Tibial artery (tissue), 4 donors: ENCODE measurements around the gene NAPB.

Experiments used
- DNase-seq, 2 donors: peaks; one replicate each; pipeline ENCODE4 v3.0.0-alpha.2; 2019
- H3K27ac ChIP-seq, 2 donors: fragments of 200-600 bp; sonication (generic) in 1 of 2; 1 replicate in 1 of 2; 2 replicates in 1 of 2; pipeline ENCODE4 v1.5.1; 2018 to 2019; ENCODE audit warnings: mild to moderate bottlenecking in 1 of 2
- H3K27me3 ChIP-seq, 2 donors: fragments of 200-600 bp; sonication (generic) in 1 of 2; one replicate each; pipeline versions ENCODE4 v1.5.1 to v1.6.0; 2016 to 2019
- H3K36me3 ChIP-seq, 3 donors: fragments of 200-600 bp; sonication (generic) in 2 of 3; one replicate each; pipeline ENCODE4 v1.5.1; 2016 to 2019; ENCODE audit warnings: mild to moderate bottlenecking in 2 of 3
- H3K4me1 ChIP-seq, 4 donors: fragments of 200-600 bp; sonication (generic) in 2 of 4; 1 replicate in 3 of 4; 2 replicates in 1 of 4; pipeline ENCODE4 v1.5.1; 2016 to 2019
- H3K4me3 ChIP-seq, 2 donors: fragments of 200-600 bp; sonication (generic) in 1 of 2; 1 replicate in 1 of 2; 2 replicates in 1 of 2; pipeline ENCODE4 v1.5.1; 2018 to 2019; ENCODE audit warnings: mild to moderate bottlenecking in 2 of 2
- H3K9me3 ChIP-seq, 3 donors: fragments of 200-600 bp; sonication (generic) in 1 of 3; one replicate each; pipeline ENCODE4 v1.5.1; 2016 to 2019
- intact Hi-C: fragments of 100-400 bp; cut with DNase I; formaldehyde crosslinking; loops from one replicate; pipeline ENCODE4 v1.15.0; 2023; ENCODE audit warnings: low total_unique reads
- TF ChIP-seq, protein P1 (sequence below), 2 experiments: fragments of 200-600 bp in 1 of 2; fragments of 450-650 bp in 1 of 2; IDR thresholded peaks; one replicate each; pipeline ENCODE4 v1.5.1; 2017 to 2019; ENCODE audit warnings: antibody characterized with exemption in 2 of 2, mild to moderate bottlenecking in 1 of 2, moderate library complexity in 1 of 2

NAPB gene

DNA sequence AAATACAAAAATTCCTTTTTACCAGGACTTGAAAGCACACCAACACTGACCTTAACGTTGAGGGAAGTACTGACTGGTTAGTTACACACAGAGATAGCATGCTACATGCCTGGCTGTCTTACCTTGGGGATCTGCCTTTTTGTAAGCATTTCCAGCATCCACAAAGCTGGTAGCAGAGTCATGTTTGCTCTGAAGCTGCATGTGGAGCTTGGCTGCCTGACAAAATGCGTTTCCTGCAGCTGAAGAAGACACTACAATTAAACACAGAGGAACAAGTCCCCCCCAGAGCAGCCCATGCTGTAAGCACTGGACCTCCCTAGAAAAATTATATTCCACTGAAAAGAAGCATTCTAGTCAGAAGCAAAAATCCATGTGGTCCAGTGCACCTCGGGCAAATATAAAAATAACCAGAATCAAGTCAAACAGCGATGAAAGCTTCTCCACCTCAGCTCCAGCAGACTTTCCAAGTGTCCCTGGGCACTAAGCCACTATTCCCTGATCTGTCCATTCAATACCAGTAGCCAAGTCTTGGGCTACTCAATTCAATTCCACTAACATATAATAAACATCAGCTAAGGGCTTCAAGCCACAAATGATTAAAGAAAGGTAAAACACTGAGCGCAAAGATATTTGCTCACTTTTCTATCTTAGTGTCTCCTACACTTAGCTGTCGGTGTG is 24.2 kb downstream of the NAPB start:
- no peak for DNase-seq
- TF ChIP-seq, protein P1, sequence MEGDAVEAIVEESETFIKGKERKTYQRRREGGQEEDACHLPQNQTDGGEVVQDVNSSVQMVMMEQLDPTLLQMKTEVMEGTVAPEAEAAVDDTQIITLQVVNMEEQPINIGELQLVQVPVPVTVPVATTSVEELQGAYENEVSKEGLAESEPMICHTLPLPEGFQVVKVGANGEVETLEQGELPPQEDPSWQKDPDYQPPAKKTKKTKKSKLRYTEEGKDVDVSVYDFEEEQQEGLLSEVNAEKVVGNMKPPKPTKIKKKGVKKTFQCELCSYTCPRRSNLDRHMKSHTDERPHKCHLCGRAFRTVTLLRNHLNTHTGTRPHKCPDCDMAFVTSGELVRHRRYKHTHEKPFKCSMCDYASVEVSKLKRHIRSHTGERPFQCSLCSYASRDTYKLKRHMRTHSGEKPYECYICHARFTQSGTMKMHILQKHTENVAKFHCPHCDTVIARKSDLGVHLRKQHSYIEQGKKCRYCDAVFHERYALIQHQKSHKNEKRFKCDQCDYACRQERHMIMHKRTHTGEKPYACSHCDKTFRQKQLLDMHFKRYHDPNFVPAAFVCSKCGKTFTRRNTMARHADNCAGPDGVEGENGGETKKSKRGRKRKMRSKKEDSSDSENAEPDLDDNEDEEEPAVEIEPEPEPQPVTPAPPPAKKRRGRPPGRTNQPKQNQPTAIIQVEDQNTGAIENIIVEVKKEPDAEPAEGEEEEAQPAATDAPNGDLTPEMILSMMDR (IDR thresholded peaks at IDR 0.05): no peak
- Histone ChIP-seq H3K27me3 (no peaks in the 10 kb centered on the region), H3K36me3 (peaks cover 28 to 45% (median 43%) of the 10 kb centered on the region in 3 donors), H3K27ac (no peak overlapping the region), H3K4me3 (no peak overlapping the region), H3K4me1 (no peaks in the 10 kb centered on the region), H3K9me3 (no peaks in the 10 kb centered on the region)
- intact Hi-C loops: no loop called here

DNA sequence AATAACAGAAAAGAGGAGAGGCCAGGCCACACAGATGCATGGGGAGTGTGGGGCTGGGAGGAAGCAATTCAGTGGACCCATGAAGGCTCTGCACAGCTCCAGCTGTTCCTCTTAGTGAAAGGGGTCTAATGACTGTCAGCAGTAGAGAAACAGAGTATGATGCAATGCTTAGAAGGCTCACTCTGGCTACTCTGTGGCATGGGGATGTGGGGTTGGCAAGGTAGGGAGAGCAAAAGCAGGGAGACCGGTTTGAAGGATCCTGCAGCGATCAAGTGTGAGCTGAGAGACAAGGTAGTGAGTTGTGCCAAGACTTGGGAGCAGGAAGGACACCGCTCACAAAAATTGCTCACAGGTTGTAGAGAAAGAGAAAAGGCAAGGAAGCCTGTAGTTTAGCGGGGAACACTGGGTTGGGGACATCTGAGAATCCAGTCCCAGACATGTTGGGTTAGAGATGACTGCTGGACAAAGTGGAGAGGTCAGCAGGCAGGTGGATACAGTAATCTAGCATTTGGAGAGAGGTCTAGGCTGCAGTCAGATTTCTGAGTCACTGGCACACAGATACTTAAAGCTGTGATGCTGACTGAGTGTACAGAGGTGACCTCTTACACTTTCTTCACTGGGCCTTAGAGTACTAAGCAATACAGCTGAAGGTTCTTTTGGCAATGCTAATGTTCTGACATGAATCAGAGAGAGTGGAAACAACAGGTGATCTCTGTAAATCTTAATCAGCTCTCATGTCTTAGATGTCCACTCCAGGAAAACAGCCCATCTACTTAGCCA is 27.1 kb downstream of the NAPB start:
- no peak overlapping the region for H3K27ac ChIP-seq
- H3K9me3 ChIP-seq: no peaks in the 10 kb centered on the region
- H3K36me3 ChIP-seq: peaks cover 35 to 59% (median 52%) of the 10 kb centered on the region in 3 donors
- TF ChIP-seq, protein P1 (IDR thresholded peaks at IDR 0.05): no peak
- H3K4me1 ChIP-seq: no peaks in the 10 kb centered on the region
- DNase-seq: no peak
- no peaks in the 10 kb centered on the region for H3K27me3 ChIP-seq
- intact Hi-C loops: no loop called here
- H3K4me3 ChIP-seq: no peak overlapping the region

DNA sequence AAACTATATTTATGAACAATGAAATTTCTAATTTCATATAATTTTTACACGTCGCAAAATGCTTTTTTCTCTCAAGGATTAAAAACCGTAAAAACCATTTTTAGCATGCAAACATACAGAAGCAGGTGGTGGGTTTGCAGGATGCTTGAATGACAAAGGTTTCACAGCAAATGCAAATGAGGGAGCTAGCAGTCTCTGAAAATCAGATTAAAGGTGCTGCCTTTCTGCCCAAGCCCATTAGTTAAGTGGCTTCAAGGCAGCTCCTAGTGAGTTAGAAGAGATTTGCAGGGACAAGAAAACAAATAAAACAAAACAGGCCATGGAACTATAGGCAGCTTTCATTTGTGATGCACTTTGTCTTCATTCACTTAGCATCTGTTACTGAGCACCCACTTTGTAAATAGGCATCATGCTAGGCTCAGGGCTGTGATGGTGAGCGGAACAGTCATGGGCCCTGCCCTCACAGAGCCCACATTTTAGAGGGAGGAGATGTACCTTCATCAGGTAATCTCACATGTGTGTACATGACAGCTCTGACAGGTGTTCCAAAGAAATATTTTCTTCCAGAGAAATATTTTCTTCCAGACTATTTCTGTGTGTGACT is 29.5 kb downstream of the NAPB start:
- H3K4me1 ChIP-seq: no peaks in the 10 kb centered on the region
- no peaks in the 10 kb centered on the region for H3K27me3 ChIP-seq
- H3K9me3 ChIP-seq: no peaks in the 10 kb centered on the region
- intact Hi-C loops: no loop called here
- TF ChIP-seq, protein P1 (IDR thresholded peaks at IDR 0.05): no peak
- H3K27ac ChIP-seq: no peak overlapping the region
- H3K36me3 ChIP-seq: peaks cover 45 to 68% (median 54%) of the 10 kb centered on the region in 3 donors
- no peak overlapping the region for H3K4me3 ChIP-seq
- DNase-seq: no peak

DNA sequence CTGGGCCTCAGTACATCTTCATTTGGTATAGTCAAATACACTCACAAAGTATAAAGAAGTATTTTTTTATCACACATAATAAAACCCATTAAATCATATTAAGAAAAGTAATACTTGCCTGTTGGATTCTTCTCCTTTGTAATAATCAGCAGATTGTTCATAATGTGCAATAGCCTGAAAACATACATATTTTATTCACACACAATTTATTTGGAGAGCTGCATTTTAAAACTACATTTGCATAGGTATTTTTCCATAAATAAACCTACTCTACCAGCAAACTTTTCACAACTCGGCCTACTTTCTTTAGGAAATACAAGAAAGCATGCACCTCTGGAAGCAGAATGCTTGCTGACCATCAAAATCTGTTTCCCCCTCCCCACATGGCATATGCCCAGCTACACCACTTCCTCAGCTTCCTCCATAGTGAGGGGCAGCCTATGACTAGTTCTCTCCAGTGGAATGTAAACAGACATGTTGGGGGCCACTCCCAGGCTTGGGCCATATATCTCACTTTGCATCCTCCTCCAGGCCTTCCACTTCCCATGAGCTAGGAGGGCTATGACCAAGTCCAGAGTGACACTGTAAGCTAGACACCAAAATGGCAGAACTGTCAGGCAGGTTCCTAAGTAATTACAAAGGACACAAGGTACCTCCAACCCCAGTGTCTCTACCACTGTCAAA is 31.1 kb downstream of the NAPB start:
- H3K27ac ChIP-seq: no peak overlapping the region
- H3K4me1 ChIP-seq: no peaks in the 10 kb centered on the region
- TF ChIP-seq, protein P1 (IDR thresholded peaks at IDR 0.05): no peak
- intact Hi-C loops: no loop called here
- no peaks in the 10 kb centered on the region for H3K9me3 ChIP-seq
- H3K4me3 ChIP-seq: no peak overlapping the region
- DNase-seq: no peak
- H3K36me3 ChIP-seq: peaks cover 45 to 66% (median 52%) of the 10 kb centered on the region in 3 donors
- H3K27me3 ChIP-seq: no peaks in the 10 kb centered on the region

DNA sequence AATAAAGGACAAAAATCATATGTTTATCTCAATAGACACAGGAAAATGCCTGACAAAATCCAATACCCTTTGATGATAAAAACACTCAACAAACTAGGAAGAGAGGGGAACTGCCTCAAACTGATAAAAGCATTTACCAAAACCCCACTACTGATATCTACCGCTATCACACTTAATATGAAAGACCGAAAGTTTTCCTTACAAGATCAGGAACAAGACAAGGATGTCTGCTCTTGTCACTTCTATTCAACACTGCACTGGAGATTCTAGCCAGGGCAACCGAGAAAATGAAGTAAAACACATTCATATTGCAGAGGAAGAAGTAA is 34.2 kb downstream of the NAPB start:
- no peak overlapping the region for H3K27ac ChIP-seq
- TF ChIP-seq, protein P1 (IDR thresholded peaks at IDR 0.05): no peak

More for the DNA sequence above, 34.2 kb downstream of the NAPB start:
- intact Hi-C loops: no loop called here
- H3K4me3 ChIP-seq: no peak overlapping the region
- no peaks in the 10 kb centered on the region for H3K4me1 ChIP-seq
- H3K9me3 ChIP-seq: no peaks in the 10 kb centered on the region
- DNase-seq: no peak
- H3K36me3 ChIP-seq: peaks cover 21 to 35% (median 23%) of the 10 kb centered on the region in 3 donors
- H3K27me3 ChIP-seq: no peaks in the 10 kb centered on the region
